Mesenchymal stem cell (in vitro differentiated cells and primary cell): Measurements from ENCODE around the gene ICA1.

Experiments
- DNase-seq: peaks from one replicate; pipeline ENCODE4 v3.0.0-alpha.2; 2013
- H2AFZ ChIP-seq: one replicate; pipeline ENCODE4 v1.6.1; 2013; ENCODE audit warnings: low read depth, mild to moderate bottlenecking, control low read depth, inconsistent platforms, low read length, moderate library complexity
- H2AK5ac ChIP-seq: 2 replicates; pipeline ENCODE4 v1.6.1; 2013; ENCODE audit warnings: low read length, moderate library complexity, mild to moderate bottlenecking, inconsistent platforms; ENCODE audit not compliant: severe bottlenecking
- H2BK120ac ChIP-seq: one replicate; pipeline ENCODE4 v1.6.1; 2013; ENCODE audit warnings: low read depth, mild to moderate bottlenecking, inconsistent platforms, low read length, moderate library complexity
- H2BK12ac ChIP-seq, 2 experiments: one replicate each; pipeline ENCODE4 v1.6.1; 2013; ENCODE audit warnings: inconsistent platforms in 2 of 2, low read length in 2 of 2, mild to moderate bottlenecking in 2 of 2, moderate library complexity in 2 of 2, control low read depth in 1 of 2
- H2BK15ac ChIP-seq: one replicate; pipeline ENCODE4 v1.6.1; 2013; ENCODE audit warnings: mild to moderate bottlenecking, low read depth, inconsistent platforms; ENCODE audit not compliant: poor library complexity, severe bottlenecking
- H2BK5ac ChIP-seq: 2 replicates; pipeline ENCODE4 v1.6.1; 2013; ENCODE audit warnings: low read depth, mild to moderate bottlenecking, low read length, control low read depth, inconsistent platforms; ENCODE audit not compliant: poor library complexity, severe bottlenecking
- H3K14ac ChIP-seq, 2 experiments: one replicate each; pipeline ENCODE4 v1.6.1; 2013; ENCODE audit warnings: inconsistent platforms in 2 of 2, low read length in 2 of 2, control low read depth in 1 of 2, mild to moderate bottlenecking in 1 of 2, moderate library complexity in 1 of 2
- H3K18ac ChIP-seq, 2 experiments: one replicate each; pipeline ENCODE4 v1.6.1; 2013; ENCODE audit warnings: inconsistent platforms in 2 of 2, low read length in 2 of 2, control low read depth in 1 of 2, low read depth in 1 of 2, mild to moderate bottlenecking in 1 of 2
- H3K23ac ChIP-seq, 2 experiments: one replicate each; pipeline ENCODE4 v1.6.1; 2013; ENCODE audit warnings: inconsistent platforms in 2 of 2, low read length in 2 of 2, mild to moderate bottlenecking in 2 of 2, moderate library complexity in 2 of 2, control low read depth in 1 of 2
- H3K27ac ChIP-seq: 2 replicates; pipeline ENCODE4 v1.5.1; 2013; ENCODE audit warnings: mild to moderate bottlenecking, moderate library complexity, low read length, control low read depth, inconsistent platforms; ENCODE audit not compliant: poor library complexity, severe bottlenecking
- H3K27me3 ChIP-seq, 2 experiments: 2 replicates each; pipeline versions ENCODE4 v1.6.1 to v1.7.0; 2013; ENCODE audit warnings: low read length in 2 of 2, mild to moderate bottlenecking in 2 of 2, moderate library complexity in 2 of 2, control low read depth in 1 of 2, inconsistent platforms in 1 of 2; ENCODE audit not compliant: control insufficient read depth in 1 of 2, insufficient read depth in 1 of 2
- H3K36me3 ChIP-seq, 2 experiments: 2 replicates each; pipeline versions ENCODE4 v1.6.1 to v1.7.0; 2013; ENCODE audit warnings: low read length in 2 of 2, control low read depth in 1 of 2, inconsistent platforms in 1 of 2, low read depth in 1 of 2, mild to moderate bottlenecking in 1 of 2; ENCODE audit not compliant: insufficient read depth in 2 of 2, control insufficient read depth in 1 of 2
- H3K4ac ChIP-seq, 2 experiments: one replicate each; pipeline ENCODE4 v1.6.1; 2013; ENCODE audit warnings: inconsistent platforms in 2 of 2, low read length in 2 of 2, mild to moderate bottlenecking in 2 of 2, moderate library complexity in 2 of 2, control low read depth in 1 of 2, low read depth in 1 of 2
- H3K4me1 ChIP-seq: 2 replicates; pipeline ENCODE4 v1.6.1; 2013; ENCODE audit warnings: low read depth, low read length, control low read depth; ENCODE audit not compliant: control insufficient read depth, insufficient read depth
- H3K4me2 ChIP-seq: 2 replicates; pipeline ENCODE4 v1.6.1; 2013; ENCODE audit warnings: low read length, mild to moderate bottlenecking, inconsistent platforms; ENCODE audit not compliant: poor library complexity, severe bottlenecking
- H3K4me3 ChIP-seq, 2 experiments: 2 replicates each; pipeline versions ENCODE4 v1.5.1 to v1.7.0; 2013; ENCODE audit warnings: low read length in 2 of 2, mild to moderate bottlenecking in 2 of 2, control low read depth in 1 of 2, low read depth in 1 of 2; ENCODE audit not compliant: insufficient read depth in 1 of 2
- H3K79me1 ChIP-seq: replicated peaks from 2 replicates; pipeline ENCODE4 v1.6.1; 2013; ENCODE audit warnings: mild to moderate bottlenecking, control low read depth, low read length, inconsistent platforms; ENCODE audit not compliant: poor library complexity, severe bottlenecking
- H3K9ac ChIP-seq: 2 replicates; pipeline ENCODE4 v1.7.0; 2013; ENCODE audit warnings: mild to moderate bottlenecking, low read length, moderate library complexity
- H3K9me3 ChIP-seq: 2 replicates; pipeline ENCODE4 v1.7.0; 2013; ENCODE audit warnings: mild to moderate bottlenecking, low read length; ENCODE audit not compliant: control insufficient read depth
- H4K8ac ChIP-seq: one replicate; pipeline ENCODE4 v1.6.1; 2013; ENCODE audit warnings: inconsistent platforms, mild to moderate bottlenecking, low read length, moderate library complexity
- H4K91ac ChIP-seq: one replicate; pipeline ENCODE4 v1.6.1; 2013; ENCODE audit warnings: mild to moderate bottlenecking, low read length, inconsistent platforms
- WGBS: methylation state at CpG from one replicate; pipeline ENCODE4 v1.1.7; 2013; ENCODE audit warnings: mixed read lengths; 5-methylcytosine and 5-hydroxymethylcytosine counted together

The ICA1 gene

DNA sequence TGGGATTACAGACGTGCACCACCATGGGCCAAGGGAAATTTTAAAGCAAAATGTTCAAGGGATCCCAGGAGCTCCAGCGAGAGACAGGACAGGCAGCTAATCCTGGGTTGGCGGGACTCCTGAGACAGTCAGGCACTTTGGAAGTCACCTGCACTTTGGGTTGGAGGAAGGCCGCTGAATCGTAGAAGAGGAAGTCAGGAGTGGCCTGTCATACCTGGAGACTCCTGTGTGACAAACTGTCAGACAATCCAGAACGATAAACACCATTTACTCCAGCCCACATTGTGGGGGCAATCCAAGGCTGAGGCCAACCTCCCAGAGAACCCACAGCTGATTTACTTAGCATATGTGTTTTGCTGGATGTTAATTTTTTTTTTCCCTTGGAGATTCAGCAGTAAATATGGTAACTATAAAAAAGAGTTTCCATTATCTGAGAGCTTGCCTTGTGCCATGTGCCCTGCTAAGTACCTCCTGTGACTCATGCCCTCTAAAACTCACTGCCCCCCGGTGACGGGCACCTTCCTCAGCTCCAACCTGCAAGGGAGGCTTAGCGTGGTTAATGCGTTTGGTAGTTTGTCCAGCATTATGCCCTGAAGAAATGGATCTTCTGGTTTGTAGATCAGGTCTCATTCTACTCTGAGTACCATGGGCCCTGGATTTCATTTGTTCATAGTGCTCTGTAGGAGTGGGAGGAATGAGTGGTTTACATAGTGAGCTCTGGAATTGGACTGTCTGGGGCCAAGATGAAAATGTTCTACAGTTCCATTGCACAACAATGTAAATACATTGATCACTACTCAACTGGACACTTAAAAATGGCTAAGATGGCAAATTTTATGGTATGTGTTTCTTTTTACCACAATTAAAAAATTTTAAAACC is 50.9 kb downstream of the ICA1 start:
- no peak overlapping the region for H3K23ac ChIP-seq
- H2BK12ac ChIP-seq, result no peak overlapping the region
- H3K9ac ChIP-seq, result no peak overlapping the region
- no peak overlapping the region for H3K4ac ChIP-seq
- H2BK5ac ChIP-seq, result no peak overlapping the region
- H4K8ac ChIP-seq, result no peak overlapping the region
- H3K4me3 ChIP-seq, result no peak overlapping the region
- WGBS, result 88% methylated on average over 9 of the region's 10 CpGs
- H3K14ac ChIP-seq, result no peak overlapping the region
- peaks cover 4% of the 10 kb centered on the region for H3K4me1 ChIP-seq
- DNase-seq, result no peak
- H3K27me3 ChIP-seq, result no peaks in the 10 kb centered on the region
- H3K36me3 ChIP-seq, result no peaks in the 10 kb centered on the region
- no peak overlapping the region for H2BK120ac ChIP-seq
- no peak overlapping the region for H3K4me2 ChIP-seq
- H4K91ac ChIP-seq, result no peak overlapping the region
- no peaks in the 10 kb centered on the region for H3K9me3 ChIP-seq
- H2AK5ac ChIP-seq, result no peak overlapping the region
- H3K18ac ChIP-seq, result no peak overlapping the region
- H3K79me1 ChIP-seq, result no peaks in the 10 kb centered on the region
- no peak overlapping the region for H2BK15ac ChIP-seq
- no peak overlapping the region for H3K27ac ChIP-seq
- no peak overlapping the region for H2AFZ ChIP-seq

DNA sequence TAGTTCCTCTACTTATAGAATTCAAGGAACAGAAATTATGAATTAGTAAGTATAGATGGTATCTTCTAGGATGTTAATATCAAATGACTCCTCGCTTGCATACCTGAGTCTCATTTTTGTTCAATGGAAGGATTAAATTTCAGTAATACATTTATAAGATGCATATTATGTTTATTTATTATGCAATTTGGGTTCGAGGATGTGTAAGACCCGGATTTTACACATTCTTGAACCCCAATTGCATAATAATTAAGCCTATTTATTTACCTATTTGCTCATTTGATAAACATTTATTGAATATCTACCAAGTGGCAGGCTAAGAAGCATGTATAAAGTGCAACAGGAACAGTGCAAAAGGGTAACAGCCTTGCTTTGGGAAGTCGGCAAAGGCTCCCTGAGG is 52.6 kb downstream of the ICA1 start:
- H3K9ac ChIP-seq, result no peak overlapping the region
- H3K27ac ChIP-seq, result no peak overlapping the region
- H3K18ac ChIP-seq, result no peak overlapping the region
- WGBS, result 83% methylated on average over 1 of the region's 4 CpGs
- H2BK15ac ChIP-seq, result no peak overlapping the region
- H3K4me1 ChIP-seq, result no peaks in the 10 kb centered on the region
- no peaks in the 10 kb centered on the region for H3K9me3 ChIP-seq
- no peaks in the 10 kb centered on the region for H3K27me3 ChIP-seq
- no peak overlapping the region for H4K8ac ChIP-seq
- H3K4ac ChIP-seq, result no peak overlapping the region
- H3K4me2 ChIP-seq, result no peak overlapping the region
- H2AK5ac ChIP-seq, result no peak overlapping the region
- H3K4me3 ChIP-seq, result no peak overlapping the region
- no peak overlapping the region for H2BK12ac ChIP-seq
- DNase-seq, result no peak
- H3K79me1 ChIP-seq, result no peaks in the 10 kb centered on the region
- H2BK120ac ChIP-seq, result no peak overlapping the region
- no peak overlapping the region for H3K14ac ChIP-seq
- H3K36me3 ChIP-seq, result no peaks in the 10 kb centered on the region
- no peak overlapping the region for H3K23ac ChIP-seq
- no peak overlapping the region for H4K91ac ChIP-seq
- H2AFZ ChIP-seq, result no peak overlapping the region
- no peak overlapping the region for H2BK5ac ChIP-seq

DNA sequence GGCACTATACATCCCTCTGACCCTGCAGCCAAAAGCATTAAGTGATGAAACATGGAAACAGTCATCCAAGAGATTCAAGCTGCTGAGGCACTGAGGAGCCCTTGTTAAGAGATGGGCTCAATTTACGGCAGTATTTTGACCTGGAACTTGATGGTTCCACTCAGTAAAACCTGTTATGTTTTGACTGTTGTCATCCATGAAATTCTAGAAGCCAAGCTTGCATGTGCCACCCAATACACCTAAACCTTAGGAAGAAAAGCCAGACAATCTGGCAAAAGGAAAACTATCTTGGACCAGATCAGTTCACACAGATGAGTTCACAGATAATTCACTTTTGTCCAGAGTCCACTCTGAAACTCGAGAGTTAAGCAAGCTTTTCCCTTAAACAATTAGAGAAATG is 53.2 kb downstream of the ICA1 start:
- no peak overlapping the region for H3K4me3 ChIP-seq
- H2AFZ ChIP-seq, result no peak overlapping the region
- H2BK120ac ChIP-seq, result no peak overlapping the region
- no peak overlapping the region for H2BK5ac ChIP-seq
- H2BK15ac ChIP-seq, result no peak overlapping the region
- H3K18ac ChIP-seq, result no peak overlapping the region
- H3K36me3 ChIP-seq, result no peaks in the 10 kb centered on the region
- H3K9me3 ChIP-seq, result no peaks in the 10 kb centered on the region
- H3K14ac ChIP-seq, result no peak overlapping the region
- H3K79me1 ChIP-seq, result no peaks in the 10 kb centered on the region
- no peak overlapping the region for H3K4ac ChIP-seq
- H3K23ac ChIP-seq, result no peak overlapping the region
- H2BK12ac ChIP-seq, result no peak overlapping the region
- H4K91ac ChIP-seq, result no peak overlapping the region
- no peaks in the 10 kb centered on the region for H3K27me3 ChIP-seq
- H2AK5ac ChIP-seq, result no peak overlapping the region
- 48% methylated on average over 2 of the region's 2 CpGs for WGBS
- H3K27ac ChIP-seq, result no peak overlapping the region
- no peak overlapping the region for H3K4me2 ChIP-seq
- no peak overlapping the region for H3K9ac ChIP-seq
- no peaks in the 10 kb centered on the region for H3K4me1 ChIP-seq
- H4K8ac ChIP-seq, result no peak overlapping the region
- DNase-seq, result no peak

DNA sequence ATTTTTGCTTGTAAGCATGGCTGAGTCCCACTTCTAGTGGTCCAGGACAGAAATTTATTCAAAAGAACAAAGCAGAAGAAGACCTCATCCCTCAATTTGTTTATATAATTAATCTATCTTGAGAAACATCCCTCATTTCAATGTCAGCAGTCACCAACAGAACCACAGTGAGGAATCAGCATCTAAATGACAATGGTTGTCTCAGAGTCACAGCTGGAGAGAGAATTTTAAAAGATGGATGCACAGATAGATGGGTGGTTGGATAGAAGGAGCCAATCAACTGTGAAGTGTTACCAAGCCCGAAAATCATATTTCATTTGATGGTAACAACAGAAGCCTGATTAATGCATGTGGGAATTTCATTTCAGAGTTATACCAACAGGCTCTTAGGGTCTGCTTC is 55.0 kb downstream of the ICA1 start:
- H2BK120ac ChIP-seq, result no peak overlapping the region
- no peaks in the 10 kb centered on the region for H3K9me3 ChIP-seq
- H3K27me3 ChIP-seq, result no peaks in the 10 kb centered on the region
- 100% methylated on average over 1 of the region's 1 CpG for WGBS
- no peaks in the 10 kb centered on the region for H3K36me3 ChIP-seq
- no peak overlapping the region for H3K14ac ChIP-seq
- no peak overlapping the region for H2AK5ac ChIP-seq
- H2BK12ac ChIP-seq, result no peak overlapping the region
- no peak overlapping the region for H3K4ac ChIP-seq
- H3K4me3 ChIP-seq, result no peak overlapping the region
- H3K79me1 ChIP-seq, result no peaks in the 10 kb centered on the region
- DNase-seq, result no peak
- H3K23ac ChIP-seq, result no peak overlapping the region
- no peak overlapping the region for H3K9ac ChIP-seq
- no peak overlapping the region for H4K91ac ChIP-seq
- no peak overlapping the region for H2BK15ac ChIP-seq
- H2AFZ ChIP-seq, result no peak overlapping the region
- no peak overlapping the region for H4K8ac ChIP-seq
- H3K27ac ChIP-seq, result no peak overlapping the region
- H3K18ac ChIP-seq, result no peak overlapping the region
- no peak overlapping the region for H2BK5ac ChIP-seq
- H3K4me2 ChIP-seq, result no peak overlapping the region
- no peaks in the 10 kb centered on the region for H3K4me1 ChIP-seq
